Activated T-cell treated with anti-CD3 and anti-CD28 coated beads, Interleukin-2, amount 50 U/mL, for 4 hours (primary cell): ENCODE data around the gene THTPA. TPM values are rescaled to one million over a fixed set of nuclear protein-coding genes. Genes with fewer than 3 reads are reported as not detected.
A peak's percentile ranks its signal among the peaks of the same experiment; 100 is the strongest.
"Not testable (repeated sequence)": the region's sequence is repeated elsewhere in the genome, so short reads cannot be mapped to it uniquely, and the experiment has no call there.

Source experiments
- ATAC-seq, 2 donors: fragments of 200-7000 bp; cut with Tn5 transposase; one replicate each; pipeline ENCODE4 v1.10.0; 2021
- DNase-seq: peaks from one replicate; pipeline ENCODE4 v3.0.0-alpha.2; 2020
- H3K27me3 Mint-ChIP-seq: one replicate; pipeline ENCODE4 v1.8.0; 2021; ENCODE audit warnings: low read depth, mixed read lengths
- H3K36me3 Mint-ChIP-seq: one replicate; pipeline ENCODE4 v1.8.0; 2022; ENCODE audit warnings: mixed read lengths; ENCODE audit not compliant: insufficient read depth
- H3K4me1 Mint-ChIP-seq: one replicate; pipeline ENCODE4 v1.8.0; 2021; ENCODE audit warnings: low read depth, mixed read lengths
- H3K4me3 Mint-ChIP-seq: one replicate; pipeline ENCODE4 v1.8.0; 2021; ENCODE audit warnings: mild to moderate bottlenecking, moderate library complexity, mixed read lengths
- H3K9me3 Mint-ChIP-seq: one replicate; pipeline ENCODE4 v1.8.0; 2021; ENCODE audit warnings: mixed read lengths
- total RNA-seq, 3 donors: library from RNA; stranded (reverse); gene quantifications; one replicate each; pipeline ENCODE4 v1.2.1, GENCODE V29; 2021

Gene THTPA
- total RNA-seq, 3 donors from 2014 or later, result 17.1 to 18.8 (median 17.6) TPM

- H3K4me3 Mint-ChIP-seq, result peak overlapping the region; percentile 41
- H3K4me1 Mint-ChIP-seq, result peaks cover 42% of the 10 kb centered on the region
- DNase-seq, H3K36me3 Mint-ChIP-seq, H3K9me3 Mint-ChIP-seq, H3K27me3 Mint-ChIP-seq: not testable (repeated sequence)
- peak in 1 of 2 donors; percentile 11 for ATAC-seq
These were observed 53.5 kb downstream of the THTPA start for GRCh38 chr14:23609411-23610089.

Other genes starting within 250 kb of the THTPA start
- under 1 TPM; 0.10 to 0.73 (median 0.40) TPM for gene BCL2L2, start 249.4 kb upstream of the THTPA start, total RNA-seq
- gene PABPN1, start 234.8 kb upstream of the THTPA start, total RNA-seq, result 100 to 1,000 TPM; 319 to 339 (median 333) TPM
- gene SLC22A17, start 203.4 kb upstream of the THTPA start, total RNA-seq, result 1 to 10 TPM; 2.0 to 2.4 (median 2.3) TPM
- under 1 TPM in 2 of 3 donors, not detected in 1; 0.08 TPM for gene EFS, start 191.1 kb upstream of the THTPA start, total RNA-seq
- not detected for gene IL25, start 183.5 kb upstream of the THTPA start, total RNA-seq
- gene CMTM5, start 179.2 kb upstream of the THTPA start, total RNA-seq, result not detected
- gene MYH6, start 148.0 kb upstream of the THTPA start, total RNA-seq, result not detected
- under 1 TPM in 1 of 3 donors, not detected in 2; 0.03 TPM for gene MYH7, start 120.6 kb upstream of the THTPA start, total RNA-seq
- gene NGDN, start 86.6 kb upstream of the THTPA start, total RNA-seq, result 100 to 1,000 TPM; 115 to 120 (median 117) TPM
- 1 to 10 TPM in 2 of 3 donors, under 1 TPM in 1; 0.58 to 1.1 (median 1.1) TPM for gene ZFHX2, start 4.5 kb upstream of the THTPA start, total RNA-seq
- gene AP1G2, start 11.5 kb downstream of the THTPA start, total RNA-seq, result 100 to 1,000 TPM in 2 of 3 donors, 10 to 100 TPM in 1; 86.9 to 113 (median 108) TPM
- under 1 TPM; 0.11 to 0.27 (median 0.13) TPM for gene JPH4, start 22.5 kb downstream of the THTPA start, total RNA-seq
- gene DHRS2, start 80.1 kb downstream of the THTPA start, total RNA-seq, result 1 to 10 TPM; 1.4 to 3.2 (median 1.7) TPM